WERI-Rb-1 (cell line): ENCODE data around the gene ABTB1.

Source experiments
- DNase-seq: peaks from one replicate; pipeline ENCODE4 v3.0.0-alpha.2; 2020
- H3K27ac ChIP-seq: fragments of 250-450 bp; sonication (Bioruptor Pico); 2 replicates; pipeline ENCODE4 v1.5.1; 2020; ENCODE audit warnings: mild to moderate bottlenecking, moderate library complexity
- H3K27me3 ChIP-seq: fragments of 250-450 bp; sonication (Bioruptor Pico); 2 replicates; pipeline ENCODE4 v1.5.1; 2021; ENCODE audit warnings: mild to moderate bottlenecking, low read depth, moderate library complexity; ENCODE audit not compliant: insufficient read depth, severe bottlenecking
- H3K36me3 ChIP-seq: fragments of 250-450 bp; sonication (Bioruptor Pico); 2 replicates; pipeline ENCODE4 v1.5.1; 2020; ENCODE audit warnings: mild to moderate bottlenecking, moderate library complexity
- H3K4me3 ChIP-seq: 2 replicates; pipeline ENCODE4 v1.5.1; 2011; ENCODE audit warnings: low read depth, mild to moderate bottlenecking, control low read depth, low read length
- H3K9me3 ChIP-seq: fragments of 250-450 bp; sonication (Bioruptor Pico); 2 replicates; pipeline ENCODE4 v1.5.1; 2021; ENCODE audit warnings: mild to moderate bottlenecking, moderate library complexity; ENCODE audit not compliant: severe bottlenecking
- CTCF ChIP-seq: IDR thresholded peaks from 2 replicates; pipeline ENCODE4 v1.5.1; 2011; ENCODE audit warnings: low read depth, mild to moderate bottlenecking, control low read depth, inconsistent platforms, low read length

ABTB1 gene

GRCh38 chr3:127670761-127671522 is 1.8 kb upstream of the ABTB1 start:
- Histone ChIP-seq H3K9me3 (no peaks in the 10 kb centered on the region), H3K4me3 (no peak overlapping the region), H3K36me3 (peaks cover 25% of the 10 kb centered on the region), H3K27me3 (no peaks in the 10 kb centered on the region), H3K27ac (no peak overlapping the region)
- TF ChIP-seq CTCF = no peak
- no peak for DNase-seq

GRCh38 chr3:127671523-127672428 is 976 bp upstream of the ABTB1 start:
- no peak for DNase-seq
- no peaks in the 10 kb centered on the region for H3K9me3 ChIP-seq
- peak overlapping the region; percentile 62 for H3K4me3 ChIP-seq
- peaks cover 16% of the 10 kb centered on the region for H3K36me3 ChIP-seq
- H3K27ac ChIP-seq = peak overlapping the region; percentile 89
- TF ChIP-seq CTCF = no peak
- H3K27me3 ChIP-seq = no peaks in the 10 kb centered on the region

- Histone ChIP-seq H3K36me3 (peaks cover 4% of the 10 kb centered on the region), H3K27ac (peak overlapping the region; percentile 62), H3K27me3 (no peaks in the 10 kb centered on the region), H3K4me3 (peak overlapping the region; percentile 61), H3K9me3 (no peaks in the 10 kb centered on the region)
- DNase-seq = peak; percentile 58
- no peak for TF ChIP-seq CTCF
Measured at GRCh38 chr3:127673191-127674100, 694 bp downstream of the ABTB1 start.

GRCh38 chr3:127674101-127674721 is 1.5 kb downstream of the ABTB1 start:
- H3K27me3 ChIP-seq = no peaks in the 10 kb centered on the region
- H3K36me3 ChIP-seq = peaks cover 4% of the 10 kb centered on the region
- TF ChIP-seq CTCF = no peak
- no peak overlapping the region for H3K27ac ChIP-seq
- no peak overlapping the region for H3K4me3 ChIP-seq
- H3K9me3 ChIP-seq = no peaks in the 10 kb centered on the region
- no peak for DNase-seq

GRCh38 chr3:127674790-127675189 is 2.0 kb downstream of the ABTB1 start:
- no peaks in the 10 kb centered on the region for H3K27me3 ChIP-seq
- H3K4me3 ChIP-seq = no peak overlapping the region
- H3K27ac ChIP-seq = no peak overlapping the region
- no peaks in the 10 kb centered on the region for H3K9me3 ChIP-seq
- DNase-seq = no peak
- peaks cover 4% of the 10 kb centered on the region for H3K36me3 ChIP-seq
- no peak for TF ChIP-seq CTCF
